ENCODE results near the gene VANGL1.

Gene VANGL1

DNA sequence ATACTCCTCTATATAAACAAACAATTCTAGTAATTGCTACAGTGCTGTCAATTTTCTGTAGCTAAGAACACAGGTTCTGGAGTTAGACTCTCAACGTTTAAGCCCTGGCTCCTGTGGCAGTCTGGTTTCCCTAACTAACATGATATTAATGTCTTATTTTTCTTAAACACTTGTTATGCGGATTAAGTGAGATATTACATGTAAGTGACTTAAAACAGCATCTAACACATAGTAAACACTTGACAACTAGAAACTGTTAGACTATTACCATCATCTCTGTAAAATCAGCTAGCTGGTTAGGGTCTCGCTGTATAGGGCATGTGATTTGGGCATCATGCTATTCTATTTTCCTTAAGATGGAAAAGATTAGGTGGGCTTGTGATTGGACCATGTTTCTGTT lies 2.3 kb downstream of the VANGL1 start:
- no peak for DNase-seq

DNA sequence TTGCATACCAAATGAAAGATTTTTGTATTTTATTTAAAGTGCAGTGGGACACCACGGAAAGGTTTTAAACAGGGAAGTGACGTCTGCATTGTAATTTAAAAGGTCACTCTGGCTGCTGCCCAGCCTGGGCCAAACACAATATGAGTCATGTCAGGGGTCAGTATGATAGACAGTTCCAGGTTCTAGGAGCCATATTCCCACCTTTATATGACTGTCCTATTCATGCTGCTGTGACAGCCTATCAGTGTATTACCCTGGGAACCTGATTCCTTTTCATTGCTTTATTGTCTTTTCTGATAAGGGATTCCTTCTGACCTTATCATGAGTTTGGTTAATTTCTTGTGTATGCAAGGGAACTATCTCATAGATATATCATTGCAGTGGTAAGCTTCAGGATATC lies 5.3 kb downstream of the VANGL1 start:
- no peak for DNase-seq

DNA sequence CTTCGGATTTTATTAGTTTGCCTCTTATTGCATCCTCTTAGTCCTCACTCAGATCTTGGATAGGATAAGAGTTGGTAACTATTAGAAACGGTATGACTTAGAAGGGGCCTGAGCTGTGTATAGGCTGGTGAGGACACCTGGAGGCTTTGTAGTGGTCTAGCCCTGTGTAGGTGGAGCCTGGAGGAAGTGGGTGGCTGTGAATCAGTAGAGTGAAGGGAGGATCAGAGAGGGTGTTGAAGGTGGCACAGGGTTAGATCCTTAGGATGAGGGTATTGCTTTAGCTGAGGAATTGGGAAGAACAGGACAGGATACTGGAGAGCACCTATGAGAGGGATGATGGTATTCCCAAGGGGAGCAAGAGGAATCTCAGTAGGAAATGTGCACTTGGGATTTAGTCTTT lies 5.7 kb downstream of the VANGL1 start:
- DNase-seq = no peak

DNA sequence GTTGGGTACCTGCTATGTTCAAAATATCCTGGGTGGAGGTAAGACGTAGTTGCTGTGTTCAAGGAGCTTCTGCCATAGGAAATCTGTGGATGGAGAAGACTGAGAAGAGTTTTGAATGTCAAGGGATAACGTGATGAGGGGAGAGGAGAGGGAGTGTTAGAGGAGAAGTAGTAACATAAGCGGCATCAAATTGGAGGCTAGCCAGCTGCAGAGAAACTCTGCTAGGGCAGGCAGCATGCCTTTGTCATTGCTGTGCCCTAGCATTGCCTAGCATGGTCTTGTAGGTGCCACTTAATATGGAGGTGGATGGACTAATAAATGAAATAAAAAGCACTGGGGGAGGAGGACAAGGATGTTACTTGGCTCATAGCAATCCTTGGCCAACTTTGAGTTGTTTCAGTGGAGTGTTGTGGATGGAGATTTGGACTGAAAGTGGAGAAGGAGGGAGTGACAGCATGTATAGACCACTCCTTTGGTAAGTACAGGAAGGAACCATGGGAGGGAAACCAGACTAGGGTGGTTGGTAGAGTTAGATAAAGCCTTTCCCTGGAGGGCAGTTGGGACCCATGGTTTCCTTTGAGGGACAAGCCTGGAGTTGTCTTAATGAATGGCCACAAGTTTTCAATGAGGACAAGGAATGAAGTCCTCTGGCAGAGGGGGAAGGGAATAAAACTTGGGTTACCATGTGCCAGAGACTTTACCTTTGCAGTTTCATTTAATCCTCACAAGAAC lies 6.3 kb downstream of the VANGL1 start:
- DNase-seq = no peak

DNA sequence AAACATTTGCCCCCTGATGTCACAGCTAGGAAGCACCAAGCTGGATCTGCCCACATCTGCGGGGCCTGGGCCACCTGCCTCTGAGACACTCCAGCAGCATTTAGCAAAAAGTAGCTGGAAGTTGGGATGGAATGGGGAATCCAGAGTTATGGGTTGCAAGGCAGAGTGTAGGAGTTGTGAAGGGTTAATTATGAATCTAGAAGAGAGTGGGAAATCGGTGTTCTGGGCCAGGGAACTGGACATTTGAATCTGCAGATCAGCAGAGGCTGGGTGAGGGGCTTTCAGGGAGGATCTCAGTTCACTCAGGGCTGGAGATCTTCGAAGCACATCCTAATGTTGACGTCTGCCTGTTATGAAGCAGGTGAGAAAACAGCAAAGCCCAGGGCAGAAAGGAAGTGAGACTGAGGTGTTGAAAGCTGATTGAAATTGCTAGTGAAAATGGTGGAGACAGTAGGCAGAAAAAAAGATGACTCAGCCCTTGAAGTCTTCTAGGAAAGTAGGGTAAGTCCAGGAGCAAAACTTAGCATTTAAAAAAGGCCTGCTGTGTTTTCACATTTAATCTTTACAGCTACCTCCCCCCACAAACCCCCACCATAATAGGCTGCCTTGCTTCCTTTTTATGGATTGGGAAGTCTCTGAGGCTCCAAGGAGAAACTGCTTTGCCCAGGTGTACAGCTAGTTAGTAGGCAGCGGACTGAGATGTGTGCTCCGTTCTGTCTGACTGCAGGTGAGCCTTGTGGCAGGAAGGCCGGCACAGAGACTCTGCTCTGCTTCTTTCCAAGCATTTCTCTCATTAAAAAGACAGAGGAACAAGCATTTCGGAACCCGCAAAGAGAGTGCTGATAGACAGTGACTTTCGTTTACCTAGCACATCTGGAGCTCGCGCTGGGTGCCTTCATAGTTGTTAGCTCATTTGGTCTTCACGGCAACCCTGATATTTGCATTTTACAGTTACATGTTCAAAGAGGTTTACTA lies 7.2 kb downstream of the VANGL1 start:
- peak; percentile 40 for DNase-seq

DNA sequence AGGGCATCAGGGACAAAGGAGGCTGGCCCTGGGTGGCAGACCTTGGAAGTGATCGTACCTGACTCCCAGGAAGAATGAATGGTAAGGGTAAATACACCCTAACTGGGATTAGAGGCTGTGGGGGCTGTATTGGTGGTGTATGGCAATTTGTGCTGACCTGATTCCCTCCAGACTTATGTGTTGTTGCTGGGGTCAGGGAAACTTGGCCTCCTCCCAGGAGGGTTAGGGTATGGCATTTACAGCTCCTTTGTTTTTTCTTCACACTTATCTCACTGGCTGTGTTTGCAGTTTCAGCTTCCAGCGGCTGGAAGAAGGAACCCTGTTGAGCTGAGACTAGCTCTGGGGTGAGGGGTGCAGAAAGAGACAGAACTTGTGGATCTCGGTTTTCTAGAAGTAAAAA lies 8.2 kb downstream of the VANGL1 start:
- DNase-seq = no peak

DNA sequence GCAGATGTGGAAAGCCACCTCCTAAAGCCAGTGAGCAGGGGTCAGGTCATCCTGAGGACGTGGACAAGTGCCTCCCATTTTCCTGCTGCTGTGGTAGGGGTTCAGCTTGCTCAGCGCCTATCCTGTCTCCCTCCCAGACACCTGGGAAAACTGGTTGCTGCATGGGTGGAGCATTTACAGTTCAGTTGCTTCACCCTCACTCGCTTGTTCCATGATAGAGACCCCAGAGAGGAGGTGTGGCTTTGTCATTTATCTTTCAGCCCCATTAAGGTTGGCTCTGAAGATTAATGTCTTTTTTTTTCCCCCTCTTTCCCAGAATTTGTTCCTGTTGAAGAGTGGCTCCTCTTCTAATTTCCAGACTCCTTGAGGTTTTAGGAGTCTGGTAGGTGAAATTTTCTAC lies 9.2 kb downstream of the VANGL1 start:
- DNase-seq = no peak

DNA sequence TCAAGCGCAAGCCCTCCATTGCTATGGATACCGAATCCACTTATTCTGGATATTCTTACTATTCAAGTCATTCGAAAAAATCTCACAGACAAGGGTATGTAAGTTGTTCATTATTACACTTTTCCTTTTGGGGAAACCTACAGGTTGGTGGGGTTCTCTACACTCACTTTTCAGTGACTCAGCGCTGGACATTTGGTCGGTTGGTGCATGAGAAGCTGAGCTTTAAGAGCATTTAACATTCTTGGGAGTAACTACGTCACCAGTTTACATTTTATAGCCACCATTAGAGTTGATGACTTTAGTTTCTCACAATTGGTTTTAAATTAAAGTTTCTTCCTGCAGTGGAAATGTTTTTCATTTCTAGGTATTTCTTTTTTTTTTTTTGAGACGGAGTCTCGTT lies 9.6 kb downstream of the VANGL1 start:
- DNase-seq = no peak

DNA sequence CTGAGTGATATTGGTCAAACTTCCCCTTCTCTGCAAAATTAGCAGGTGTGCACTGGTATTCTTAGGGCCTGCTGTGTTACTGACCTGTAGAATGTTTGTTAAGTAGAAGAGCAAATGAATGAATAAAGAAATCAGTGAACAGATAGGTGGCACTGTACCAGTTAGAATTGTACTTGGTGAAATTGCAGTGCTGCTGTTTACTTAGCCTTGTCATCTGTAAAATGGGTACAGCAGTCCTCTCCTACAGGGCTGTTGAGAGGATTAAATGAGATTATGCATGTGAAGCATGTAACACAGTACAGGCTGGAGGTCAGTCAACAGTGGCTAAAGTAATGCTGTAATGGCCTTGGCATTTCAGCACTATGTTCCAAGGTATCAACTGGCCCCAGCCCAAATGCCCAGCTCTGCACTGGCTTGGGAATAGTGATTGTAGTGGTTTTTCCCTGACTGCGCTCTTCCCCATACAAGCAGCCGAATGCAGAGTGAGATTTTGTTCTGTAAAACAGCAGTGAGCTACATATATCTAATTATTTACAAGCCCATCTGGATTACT lies 10.5 kb downstream of the VANGL1 start:
- no peak for DNase-seq

DNA sequence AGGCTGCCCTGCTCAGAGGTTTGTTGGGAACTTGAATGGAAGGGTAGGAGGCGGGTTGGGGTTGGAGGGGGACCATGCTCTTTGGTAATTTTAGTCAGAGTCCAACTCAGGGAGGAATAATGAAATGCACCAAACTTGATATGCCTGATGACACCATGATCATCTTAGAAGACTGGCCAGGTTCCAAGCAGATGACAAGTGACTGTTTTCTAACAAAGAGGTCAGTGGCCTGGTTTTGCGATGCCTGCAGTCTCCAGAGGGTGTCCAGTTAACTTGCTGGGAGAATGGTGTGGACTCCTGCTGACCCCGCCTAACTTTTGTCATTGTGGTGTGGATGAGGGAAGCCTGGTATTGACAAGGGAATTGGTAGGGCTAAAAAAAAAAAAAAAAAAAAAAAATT lies 12.4 kb downstream of the VANGL1 start:
- no peak for DNase-seq

DNA sequence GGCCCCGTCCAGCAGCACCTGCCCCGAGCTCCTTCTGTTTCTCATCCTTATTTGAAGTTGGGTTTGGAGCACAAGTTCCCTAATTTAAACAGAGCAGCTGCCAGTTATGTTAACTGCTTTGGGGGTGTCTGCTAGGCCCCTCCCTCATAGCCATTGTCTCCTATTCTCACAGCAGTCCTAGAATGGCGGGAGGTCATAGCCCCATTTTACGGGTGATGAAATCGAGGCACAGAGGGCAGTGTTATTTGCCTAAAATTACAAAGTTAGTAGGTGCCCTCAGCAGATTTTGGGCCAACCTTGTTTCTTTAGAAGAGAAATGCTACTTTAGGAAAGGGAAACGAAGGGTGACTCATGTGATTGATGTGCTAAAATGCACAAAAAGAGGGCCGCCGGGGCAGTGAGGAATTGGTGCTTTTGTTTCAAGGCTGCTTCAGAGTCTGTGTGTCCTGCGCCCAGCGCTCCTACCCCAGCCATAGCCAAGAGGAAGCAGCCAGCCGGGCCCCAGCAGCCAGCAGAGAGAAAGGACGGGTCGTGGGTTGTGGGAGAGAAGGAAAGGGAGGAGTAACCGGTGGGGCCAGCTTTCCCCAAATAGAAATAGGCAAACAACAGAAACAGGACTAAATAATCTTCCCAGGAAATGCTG lies 13.0 kb downstream of the VANGL1 start:
- peak; percentile 49 for DNase-seq

DNA sequence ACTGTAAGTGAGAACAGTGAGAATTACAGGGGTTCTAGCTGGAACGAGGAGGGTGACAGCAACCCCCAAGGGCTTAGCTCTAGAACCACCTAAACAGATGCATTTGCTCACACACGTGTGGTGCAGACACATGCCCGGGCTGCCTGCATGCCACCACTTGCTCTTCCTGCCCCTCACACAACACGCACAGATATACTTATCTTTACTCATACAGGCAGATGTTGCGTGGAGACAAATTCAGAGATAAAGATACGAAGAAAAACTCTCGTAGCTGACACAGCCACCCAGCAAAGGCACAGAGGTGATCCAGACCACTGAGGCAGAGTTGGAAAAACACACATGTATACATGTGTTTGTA lies 13.5 kb downstream of the VANGL1 start:
- no peak for DNase-seq

DNA sequence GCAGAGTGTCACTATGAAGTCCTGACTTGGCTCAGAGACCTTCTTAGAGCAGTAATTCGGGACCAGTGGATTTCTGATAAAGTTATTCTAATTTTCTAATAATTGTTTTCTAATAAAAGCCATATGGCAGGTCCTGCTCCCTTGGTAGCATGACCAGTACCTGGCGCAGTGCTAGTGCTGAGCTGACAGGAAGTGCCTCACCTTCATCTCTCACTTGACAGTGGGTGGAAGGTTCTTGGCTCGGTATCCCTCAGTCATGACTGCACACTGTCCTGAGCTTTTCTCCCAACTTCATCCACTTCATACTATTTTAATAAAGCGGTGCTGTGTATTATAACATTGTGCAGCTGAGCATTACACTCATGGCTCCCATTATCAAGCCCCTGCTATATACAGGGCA lies 14.1 kb downstream of the VANGL1 start:
- no peak for DNase-seq

DNA sequence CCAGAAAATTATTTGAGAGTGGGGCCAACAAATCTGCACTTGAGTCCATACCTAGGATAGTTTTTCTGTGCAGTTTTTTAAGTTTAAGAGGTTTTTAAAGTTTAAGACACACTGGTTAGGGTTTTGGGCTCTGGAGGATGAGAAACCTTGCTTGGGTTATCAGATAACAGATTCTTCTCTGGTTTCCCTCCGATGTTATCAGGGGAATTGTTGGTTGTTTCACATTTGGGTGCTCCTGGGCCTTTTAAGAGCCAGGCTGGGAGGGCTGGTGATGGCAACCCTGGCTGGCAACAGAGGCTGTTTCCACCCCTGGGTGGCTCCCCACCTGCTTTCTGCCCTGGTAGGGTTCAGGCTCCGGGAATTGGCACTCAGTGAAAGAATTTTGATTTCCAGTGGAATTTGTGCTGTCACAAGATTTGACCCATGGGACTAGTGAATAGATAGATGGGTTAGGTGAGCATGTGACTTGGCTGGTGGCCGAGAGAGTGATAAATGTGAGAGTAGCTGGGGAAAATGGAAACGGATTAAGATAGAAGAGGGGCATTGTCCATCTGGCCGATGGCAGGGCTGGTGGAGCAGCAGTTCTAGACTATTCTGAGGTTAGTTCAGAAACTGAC lies 14.8 kb downstream of the VANGL1 start:
- no peak for DNase-seq

DNA sequence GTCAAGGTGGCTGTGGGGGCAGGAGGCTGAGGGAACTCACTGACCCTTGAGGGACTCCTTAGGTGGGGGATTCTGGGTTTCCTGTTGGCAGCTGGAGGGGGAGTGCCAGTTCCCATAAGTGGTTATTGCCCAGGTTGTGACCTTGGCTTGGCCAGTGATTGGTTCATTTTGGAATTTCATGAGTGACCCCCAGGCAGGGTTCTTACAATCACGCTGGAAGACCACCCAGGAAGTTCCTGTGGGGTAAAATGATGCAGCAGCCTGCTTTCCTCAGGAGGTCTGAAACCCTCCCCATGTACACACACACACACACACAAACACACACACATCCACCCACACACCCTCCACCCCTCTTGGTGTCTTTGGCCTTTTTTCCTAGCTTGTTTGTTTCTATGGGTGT lies 16.9 kb downstream of the VANGL1 start:
- DNase-seq = no peak

DNA sequence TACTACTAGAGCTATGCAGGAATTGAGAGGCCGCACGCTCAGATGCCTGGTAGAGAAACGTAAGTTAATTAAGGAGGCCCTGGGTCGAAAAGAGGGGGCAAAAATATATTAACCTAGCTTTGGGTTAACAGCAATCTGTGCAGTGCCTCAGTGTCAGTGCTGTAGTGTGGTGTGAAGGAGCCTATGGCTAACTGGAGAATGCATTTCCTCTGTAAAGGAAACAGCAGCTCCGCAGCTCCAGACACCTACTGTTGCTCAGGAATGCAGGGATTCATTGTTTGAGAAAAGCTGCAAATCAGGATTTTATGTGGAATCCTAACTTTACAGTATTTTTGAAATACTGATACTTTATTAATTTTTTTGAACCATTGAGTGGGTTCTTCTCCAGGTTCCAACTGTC lies 18.4 kb downstream of the VANGL1 start:
- no peak for DNase-seq

DNA sequence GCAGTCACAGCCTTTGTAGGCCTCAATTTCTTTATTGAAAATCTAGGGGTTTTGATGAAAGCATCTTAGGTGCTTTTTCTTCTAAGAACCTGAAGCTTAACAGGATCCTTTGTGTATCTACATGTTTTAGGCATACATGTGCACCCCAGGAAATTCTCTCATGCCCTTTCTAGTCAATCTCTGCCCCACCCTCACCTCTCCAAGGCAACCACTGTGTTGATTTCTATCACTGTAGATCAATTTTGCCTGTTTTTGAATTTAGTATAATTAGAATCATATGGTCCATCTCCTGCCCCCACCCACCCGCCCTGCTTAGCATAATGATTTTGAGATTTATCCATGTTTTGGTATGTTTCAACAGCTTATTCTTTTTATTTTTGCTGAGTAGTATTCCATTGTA lies 19.4 kb downstream of the VANGL1 start:
- no peak for DNase-seq

DNA sequence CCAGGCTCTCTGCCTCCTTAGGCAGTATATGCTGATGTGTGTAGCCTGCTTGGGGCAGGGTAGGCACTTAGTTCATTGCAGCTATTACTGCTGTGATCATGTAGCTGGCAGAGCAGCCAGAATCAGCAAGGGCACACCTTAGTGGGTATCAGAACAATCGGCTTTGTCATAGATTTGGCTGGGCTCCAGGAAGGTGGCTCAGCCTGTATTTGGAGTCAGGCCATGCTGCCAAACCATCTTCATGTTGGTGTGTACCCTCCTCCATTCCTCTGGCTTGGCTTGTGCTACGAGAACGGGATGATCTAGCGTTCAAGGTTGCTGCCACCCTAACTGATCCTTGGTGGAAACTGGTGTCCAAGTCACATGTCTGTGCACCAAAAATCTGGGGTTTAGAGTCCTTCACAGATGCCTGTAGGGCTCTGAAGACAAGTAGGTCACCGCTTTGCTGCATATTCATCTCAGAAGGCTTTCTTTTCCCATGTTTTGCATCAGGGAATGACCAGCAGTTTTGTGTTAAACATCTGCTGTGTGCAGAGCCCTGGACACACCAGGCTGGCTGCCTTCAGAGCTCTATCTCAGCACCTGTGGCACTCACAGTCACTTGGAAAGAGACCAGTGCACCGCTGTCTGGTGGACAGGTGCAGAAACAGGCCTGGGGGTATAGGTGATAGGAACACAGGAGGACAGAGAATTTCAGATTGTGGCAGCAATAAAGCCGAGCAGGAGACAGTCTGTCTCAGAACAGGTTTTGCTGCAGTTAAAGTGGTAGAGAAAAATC lies 23.7 kb downstream of the VANGL1 start:
- no peak for DNase-seq

DNA sequence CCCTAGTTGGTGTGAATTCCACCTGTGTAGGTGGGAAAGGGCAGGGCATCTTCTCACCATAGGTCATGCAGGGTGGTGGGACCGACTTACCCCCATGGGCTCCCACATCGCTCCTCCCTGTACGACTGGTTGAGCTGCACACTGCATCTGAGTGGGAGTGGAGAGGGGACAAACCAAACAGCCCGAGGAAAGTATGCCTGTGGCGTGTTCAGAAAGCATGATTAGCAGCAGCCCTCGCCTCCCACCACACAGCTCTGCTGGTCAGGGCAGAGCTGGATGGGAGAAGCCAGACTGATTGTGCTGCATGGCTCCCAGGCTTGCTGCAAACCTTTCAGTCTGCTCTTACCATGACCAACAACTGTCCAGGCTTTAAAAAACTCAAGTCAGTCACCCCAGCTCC lies 24.4 kb downstream of the VANGL1 start:
- DNase-seq = no peak

DNA sequence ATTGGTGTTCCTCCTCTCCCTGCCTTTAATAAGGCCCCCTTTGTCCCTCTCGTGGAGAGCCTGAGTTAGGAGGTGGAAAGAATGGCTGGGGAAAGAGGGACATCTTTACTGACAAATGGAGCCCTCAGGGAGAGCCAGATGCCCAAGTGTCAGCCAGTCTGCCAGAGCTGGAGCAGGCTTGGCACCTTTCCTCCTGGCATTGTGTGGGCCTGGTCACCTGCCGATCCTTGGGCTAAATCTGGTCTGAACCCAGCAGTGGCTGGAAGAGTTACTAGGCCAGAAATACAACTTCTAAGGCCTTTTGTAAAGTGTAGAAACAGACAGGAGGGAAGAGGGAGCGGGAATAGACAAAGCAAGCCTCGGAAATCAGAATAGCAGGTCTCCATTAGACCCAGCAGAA lies 24.9 kb downstream of the VANGL1 start:
- no peak for DNase-seq

DNA sequence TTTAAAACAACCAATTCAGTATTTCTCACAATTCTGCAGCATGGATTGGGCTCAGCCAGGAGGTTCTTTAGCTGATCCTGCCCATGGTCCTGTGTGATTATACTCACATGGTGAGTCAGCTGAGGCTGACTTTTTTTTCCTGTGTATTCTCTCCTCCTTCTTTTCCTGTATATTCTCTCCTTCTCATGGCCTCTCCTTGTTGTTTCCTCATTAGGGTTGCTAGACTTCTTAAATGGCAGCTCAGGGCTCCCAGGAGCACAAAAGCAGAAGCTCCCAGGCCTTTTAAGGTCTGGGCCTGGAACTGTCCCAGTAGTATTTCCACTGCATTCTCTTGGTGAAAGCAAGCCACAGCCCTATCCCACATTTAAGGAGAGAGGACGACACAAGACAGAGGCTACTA lies 26.8 kb downstream of the VANGL1 start:
- DNase-seq = peak; percentile 92

DNA sequence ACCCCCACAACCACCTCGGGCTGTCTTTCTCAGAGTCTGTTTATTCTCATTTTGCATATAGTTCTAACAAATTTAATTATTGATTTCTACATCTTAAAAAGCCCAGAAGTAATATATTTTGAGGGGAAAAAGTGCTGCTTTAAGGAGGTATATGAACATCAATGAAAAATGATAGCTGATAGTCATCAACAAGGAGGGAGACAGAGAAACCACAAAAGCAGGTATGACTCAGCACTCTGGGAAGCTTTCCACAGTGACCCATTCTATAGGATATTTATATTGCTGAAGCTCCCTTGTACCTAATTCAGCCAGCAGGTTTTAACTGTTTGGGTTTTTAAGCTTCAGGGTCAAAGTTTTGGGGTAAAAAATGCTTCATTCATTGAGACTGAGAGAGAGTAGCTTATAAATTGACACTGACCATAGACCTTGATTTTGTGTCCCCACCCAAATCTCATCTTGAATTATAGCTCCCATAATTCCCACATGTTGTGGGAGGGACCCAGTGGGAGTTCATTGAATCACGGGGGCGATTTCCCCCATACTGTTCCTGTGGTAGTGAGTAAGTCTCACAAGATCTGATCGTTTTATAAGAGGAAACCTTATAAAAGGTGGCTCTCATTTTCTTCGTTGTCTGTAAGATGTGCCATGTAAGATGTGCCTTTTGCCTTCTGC lies 27.4 kb downstream of the VANGL1 start:
- peak; percentile 94 for DNase-seq

Measured in fibroblast of skin of right biceps (primary cell).